HEK293T (cell line): ENCODE measurements around the gene FCN2.

Source experiments
- ELF4 ChIP-seq: fragments of 450-650 bp; IDR thresholded peaks from 2 replicates; pipeline ENCODE4 v1.6.1; 2017; ENCODE audit warnings: antibody characterized with exemption
- FOXA1 ChIP-seq: fragments of 450-650 bp; IDR thresholded peaks from 2 replicates; pipeline ENCODE4 v1.6.1; 2016; ENCODE audit warnings: mild to moderate bottlenecking
- LEF1 ChIP-seq: fragments of 450-650 bp; IDR thresholded peaks from 2 replicates; pipeline ENCODE4 v1.6.1; 2017; ENCODE audit warnings: mild to moderate bottlenecking, borderline replicate concordance
- ZNF384 ChIP-seq: fragments of 450-650 bp; IDR thresholded peaks from 2 replicates; pipeline ENCODE4 v1.6.1; 2016

DNA sequence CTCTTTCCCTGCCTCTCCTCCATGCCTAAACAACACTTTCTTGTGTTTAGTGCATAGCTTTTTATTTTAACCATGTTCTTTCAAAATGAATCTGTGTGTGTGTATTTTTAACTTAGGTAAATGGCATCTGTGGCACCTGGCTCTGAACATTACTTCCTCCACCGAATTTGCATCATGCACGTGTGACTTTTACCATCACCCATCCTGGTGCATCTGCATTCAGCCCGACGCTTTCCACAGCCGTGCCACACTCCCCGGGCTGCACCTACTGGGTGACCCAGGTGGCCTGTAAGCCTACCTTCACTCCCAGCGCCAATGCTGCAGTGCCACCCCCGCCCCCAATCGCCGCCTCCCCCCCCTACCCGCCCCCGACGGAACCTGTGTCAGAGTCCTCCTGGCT lies 49.8 kb downstream of the FCN2 start:
- TF ChIP-seq ZNF384 (no peak), ELF4 (no peak), FOXA1 (no peak), LEF1 (no peak)
